GM18505 (cell line): Measurements from ENCODE around the gene ZNF680.
"Not testable (repeated sequence)": the region's sequence is repeated elsewhere in the genome, so short reads cannot be mapped to it uniquely, and the experiment has no call there.

Experiments used
- ATAC-seq: cut with Tn5 transposase; IDR thresholded peaks from one replicate; pipeline ENCODE4 v1.9.1; 2021; ENCODE audit not compliant: unreplicated experiment
- POLR2A ChIP-seq: IDR thresholded peaks from 4 replicates; pipeline ENCODE4 v1.6.1; 2011; ENCODE audit warnings: borderline replicate concordance; ENCODE audit not compliant: insufficient read depth, insufficient read length; ENCODE audit errors: extremely low read depth

Gene ZNF680

GRCh38 chr7:64574540-64575099 is 11.7 kb upstream of the ZNF680 start:
- no peak for TF ChIP-seq POLR2A
- no peak for ATAC-seq

GRCh38 chr7:64570284-64570605 is 7.4 kb upstream of the ZNF680 start:
- not testable (repeated sequence) for ATAC-seq

GRCh38 chr7:64569372-64570283 is 6.8 kb upstream of the ZNF680 start:
- ATAC-seq = not testable (repeated sequence)

GRCh38 chr7:64562256-64562625 is 630 bp downstream of the ZNF680 start:
- ATAC-seq = no peak
- TF ChIP-seq POLR2A = no peak

- no peak for ATAC-seq
- TF ChIP-seq POLR2A = no peak
These were observed 3.7 kb downstream of the ZNF680 start for GRCh38 chr7:64559206-64559605.

- ATAC-seq = no peak
- no peak for TF ChIP-seq POLR2A
These were observed 4.1 kb downstream of the ZNF680 start for GRCh38 chr7:64558781-64559180.

GRCh38 chr7:64558323-64558705 is 4.6 kb downstream of the ZNF680 start:
- ATAC-seq = no peak
- no peak for TF ChIP-seq POLR2A

GRCh38 chr7:64557601-64558322 is 5.1 kb downstream of the ZNF680 start:
- no peak for TF ChIP-seq POLR2A
- ATAC-seq = no peak

- TF ChIP-seq POLR2A = no peak
- no peak for ATAC-seq
These were observed 7.8 kb downstream of the ZNF680 start for GRCh38 chr7:64555046-64555445.

- not testable (repeated sequence) for ATAC-seq
These were observed 8.7 kb downstream of the ZNF680 start for GRCh38 chr7:64554188-64554587.

GRCh38 chr7:64551375-64552142 is 11.3 kb downstream of the ZNF680 start:
- TF ChIP-seq POLR2A = no peak
- ATAC-seq = no peak

GRCh38 chr7:64544010-64544409 is 18.9 kb downstream of the ZNF680 start:
- no peak for TF ChIP-seq POLR2A
- ATAC-seq = no peak

GRCh38 chr7:64541438-64542359 is 21.2 kb downstream of the ZNF680 start:
- ATAC-seq = no peak
- TF ChIP-seq POLR2A = no peak
